K562 (cell line): ENCODE measurements around the gene NUFIP2.

Experiments
- CBFB ChIP-seq: sonication (generic); formaldehyde crosslinking; IDR thresholded peaks from 2 replicates; pipeline ENCODE4 v1.4.0; 2020; ENCODE audit warnings: mild to moderate bottlenecking, missing genetic modification reagents
- CBX1 ChIP-seq: sonication (generic); IDR thresholded peaks from 2 replicates; pipeline ENCODE4 v1.6.1; 2016; ENCODE audit warnings: antibody characterized with exemption, low read depth, mild to moderate bottlenecking
- CHD2 ChIP-seq: IDR thresholded peaks from 2 replicates; pipeline ENCODE4 v1.6.1; 2011; ENCODE audit warnings: low read depth, low read length
- FOS ChIP-seq: IDR thresholded peaks from 3 replicates; pipeline ENCODE4 v1.6.1; 2011; ENCODE audit not compliant: insufficient read length; ENCODE audit errors: extremely low read depth
- FOXP1 ChIP-seq: sonication (generic); formaldehyde crosslinking; IDR thresholded peaks from 2 replicates; pipeline ENCODE4 v1.8.0; 2022; ENCODE audit warnings: mild to moderate bottlenecking, missing genetic modification reagents
- RAD21 ChIP-seq, 2 experiments: fragments of 250-450 bp in 1 of 2; fragments of 450-650 bp in 1 of 2; sonication (Bioruptor Pico) in 1 of 2; formaldehyde crosslinking in 1 of 2; IDR thresholded peaks in 1 of 2; conservative IDR thresholded peaks in 1 of 2; 2 replicates each; pipeline versions ENCODE4 v1.4.0 to v1.8.0; 2020 to 2022; ENCODE audit warnings: mild to moderate bottlenecking in 2 of 2, moderate library complexity in 1 of 2
- SLC30A9 ChIP-seq: fragments of 250-450 bp; sonication (Bioruptor Pico); IDR thresholded peaks from 2 replicates; pipeline ENCODE4 v1.8.0; 2022; ENCODE audit warnings: mild to moderate bottlenecking, moderate library complexity
- ZNF3 ChIP-seq: fragments of 250-450 bp; sonication (Bioruptor Pico); IDR thresholded peaks from 2 replicates; pipeline ENCODE4 v1.5.0; 2021; ENCODE audit warnings: mild to moderate bottlenecking, moderate library complexity
- TF ChIP-seq, protein P1 (sequence below): fragments of 250-450 bp; sonication (Bioruptor Pico); IDR thresholded peaks from 2 replicates; pipeline ENCODE4 v1.8.0; 2021; ENCODE audit warnings: borderline replicate concordance, mild to moderate bottlenecking, moderate library complexity; ENCODE audit not compliant: poor library complexity, severe bottlenecking
- TF ChIP-seq, protein P2 (sequence below): sonication (generic); formaldehyde crosslinking; IDR thresholded peaks from 2 replicates; pipeline ENCODE4 v1.8.0; 2023; ENCODE audit warnings: mild to moderate bottlenecking, missing genetic modification reagents

DNA sequence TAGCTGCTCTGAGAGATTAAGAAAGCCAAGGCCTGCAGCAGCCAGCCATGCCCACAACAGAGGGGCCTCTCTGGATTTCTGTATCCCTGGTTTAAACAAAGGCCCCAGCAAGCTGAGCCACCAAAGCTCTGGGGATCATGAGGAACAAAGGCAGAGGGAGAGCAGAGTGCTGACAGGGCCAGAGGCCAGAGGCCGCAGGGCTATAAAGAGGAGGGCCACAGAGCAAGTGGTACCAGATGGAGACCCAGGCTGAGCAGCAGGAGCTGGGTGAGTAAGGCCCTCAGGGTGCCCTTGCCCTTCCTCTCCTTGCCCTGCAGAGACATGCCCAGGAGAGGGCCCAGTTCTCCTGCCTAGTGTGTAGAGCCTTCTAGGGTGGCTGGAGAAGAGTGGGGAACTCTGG lies 47.3 kb downstream of the NUFIP2 start, which contains the start of gene CRYBA1:
- TF ChIP-seq, protein P1, sequence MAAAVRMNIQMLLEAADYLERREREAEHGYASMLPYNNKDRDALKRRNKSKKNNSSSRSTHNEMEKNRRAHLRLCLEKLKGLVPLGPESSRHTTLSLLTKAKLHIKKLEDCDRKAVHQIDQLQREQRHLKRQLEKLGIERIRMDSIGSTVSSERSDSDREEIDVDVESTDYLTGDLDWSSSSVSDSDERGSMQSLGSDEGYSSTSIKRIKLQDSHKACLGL (CRISPR knock-in tag): no peak
- TF ChIP-seq FOXP1 (CRISPR knock-in tag): no peak
- no peak for TF ChIP-seq ZNF3 (CRISPR knock-in tag)
- TF ChIP-seq RAD21 (CRISPR knock-in tag; conservative IDR thresholded peaks at IDR 0.05 in 1 of 2, IDR thresholded peaks at IDR 0.05 in 1 of 2): no peak
- TF ChIP-seq CHD2: no peak
- no peak for TF ChIP-seq CBX1
- no peak for TF ChIP-seq CBFB (CRISPR knock-in tag)
- no peak for TF ChIP-seq FOS
- no peak for TF ChIP-seq SLC30A9
- TF ChIP-seq, protein P2, sequence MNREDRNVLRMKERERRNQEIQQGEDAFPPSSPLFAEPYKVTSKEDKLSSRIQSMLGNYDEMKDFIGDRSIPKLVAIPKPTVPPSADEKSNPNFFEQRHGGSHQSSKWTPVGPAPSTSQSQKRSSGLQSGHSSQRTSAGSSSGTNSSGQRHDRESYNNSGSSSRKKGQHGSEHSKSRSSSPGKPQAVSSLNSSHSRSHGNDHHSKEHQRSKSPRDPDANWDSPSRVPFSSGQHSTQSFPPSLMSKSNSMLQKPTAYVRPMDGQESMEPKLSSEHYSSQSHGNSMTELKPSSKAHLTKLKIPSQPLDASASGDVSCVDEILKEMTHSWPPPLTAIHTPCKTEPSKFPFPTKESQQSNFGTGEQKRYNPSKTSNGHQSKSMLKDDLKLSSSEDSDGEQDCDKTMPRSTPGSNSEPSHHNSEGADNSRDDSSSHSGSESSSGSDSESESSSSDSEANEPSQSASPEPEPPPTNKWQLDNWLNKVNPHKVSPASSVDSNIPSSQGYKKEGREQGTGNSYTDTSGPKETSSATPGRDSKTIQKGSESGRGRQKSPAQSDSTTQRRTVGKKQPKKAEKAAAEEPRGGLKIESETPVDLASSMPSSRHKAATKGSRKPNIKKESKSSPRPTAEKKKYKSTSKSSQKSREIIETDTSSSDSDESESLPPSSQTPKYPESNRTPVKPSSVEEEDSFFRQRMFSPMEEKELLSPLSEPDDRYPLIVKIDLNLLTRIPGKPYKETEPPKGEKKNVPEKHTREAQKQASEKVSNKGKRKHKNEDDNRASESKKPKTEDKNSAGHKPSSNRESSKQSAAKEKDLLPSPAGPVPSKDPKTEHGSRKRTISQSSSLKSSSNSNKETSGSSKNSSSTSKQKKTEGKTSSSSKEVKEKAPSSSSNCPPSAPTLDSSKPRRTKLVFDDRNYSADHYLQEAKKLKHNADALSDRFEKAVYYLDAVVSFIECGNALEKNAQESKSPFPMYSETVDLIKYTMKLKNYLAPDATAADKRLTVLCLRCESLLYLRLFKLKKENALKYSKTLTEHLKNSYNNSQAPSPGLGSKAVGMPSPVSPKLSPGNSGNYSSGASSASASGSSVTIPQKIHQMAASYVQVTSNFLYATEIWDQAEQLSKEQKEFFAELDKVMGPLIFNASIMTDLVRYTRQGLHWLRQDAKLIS (CRISPR knock-in tag): no peak
